GM19099 (cell line): ENCODE results near the gene ZNF821.

Experiments used
- POLR2A ChIP-seq: IDR thresholded peaks from 3 replicates; pipeline ENCODE4 v1.6.1; 2011; ENCODE audit warnings: low read depth; ENCODE audit not compliant: insufficient read length; ENCODE audit errors: extremely low read depth

ZNF821 gene

DNA sequence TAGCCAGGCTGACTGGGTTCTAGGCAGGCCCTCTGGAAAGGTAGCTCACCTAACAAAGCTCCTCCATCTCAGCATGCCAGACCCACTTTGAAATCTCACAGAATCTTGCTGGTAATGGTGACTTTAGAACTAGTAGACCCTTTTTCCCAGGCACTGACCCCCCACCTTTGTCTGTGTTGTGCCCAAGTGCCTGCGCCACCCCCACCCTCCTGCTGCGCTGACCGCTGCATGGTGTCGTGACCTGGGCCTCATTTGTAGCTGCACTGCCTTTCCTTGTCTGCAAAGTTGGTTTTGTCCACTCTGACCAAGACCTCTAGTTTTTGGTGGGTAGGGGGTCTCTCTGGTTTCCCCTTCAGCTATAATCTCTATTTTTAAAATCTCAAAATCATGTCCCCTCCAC, 31.4 kb downstream of the ZNF821 start:
- no peak for TF ChIP-seq POLR2A

DNA sequence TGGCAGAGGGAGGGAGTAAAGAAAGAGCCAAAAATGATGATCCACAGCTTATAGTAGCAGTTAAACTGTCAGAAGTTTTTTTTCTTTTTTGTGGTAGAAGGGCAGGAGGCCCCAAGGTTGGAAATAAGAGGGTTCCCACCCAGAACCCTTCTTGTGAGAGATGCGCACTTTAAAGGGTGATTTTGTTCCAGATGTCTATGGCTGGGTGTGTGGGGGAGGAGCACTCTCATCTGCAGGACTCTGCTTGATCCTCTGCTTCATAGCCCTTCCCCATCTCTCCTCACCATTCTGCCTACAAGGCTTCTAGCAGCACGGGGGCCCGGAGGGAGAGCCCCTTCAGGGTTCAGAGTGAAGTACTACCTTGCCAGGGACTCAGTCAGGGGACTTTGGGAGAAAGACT, 31.8 kb downstream of the ZNF821 start:
- no peak for TF ChIP-seq POLR2A

DNA sequence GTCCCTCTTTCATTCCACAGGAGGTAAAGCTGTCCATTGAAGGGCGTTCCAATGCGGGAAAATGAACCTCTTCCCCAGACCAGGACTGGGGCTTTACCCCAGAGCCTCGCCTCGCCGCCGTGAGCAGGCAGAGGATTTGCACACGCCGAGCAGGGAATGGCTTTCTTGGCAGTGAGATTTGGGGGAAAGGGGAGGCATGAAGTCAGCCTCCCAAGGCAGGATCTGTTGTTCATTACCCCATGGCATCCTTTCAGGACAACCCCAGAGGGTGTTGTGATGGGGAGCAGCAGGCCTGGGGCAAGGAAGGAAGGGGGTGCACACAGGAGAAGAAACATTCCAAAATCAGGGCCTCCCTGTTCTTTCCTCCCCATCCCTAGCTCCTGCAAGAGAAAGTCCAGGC, 32.2 kb downstream of the ZNF821 start:
- no peak for TF ChIP-seq POLR2A

- no peak for TF ChIP-seq POLR2A
Measured at GRCh38 chr16:71848622-71849021, 35.4 kb downstream of the ZNF821 start.

GRCh38 chr16:71847096-71847495, 36.9 kb downstream of the ZNF821 start:
- TF ChIP-seq POLR2A = no peak

GRCh38 chr16:71846431-71846830, 37.6 kb downstream of the ZNF821 start:
- no peak for TF ChIP-seq POLR2A

- TF ChIP-seq POLR2A = peak; percentile 80
Measured at GRCh38 chr16:71845639-71846430, 38.1 kb downstream of the ZNF821 start, which contains the start of gene ATXN1L. ATXN1L (plus strand) TSS chr16:71845976; CDS start chr16:71849741, 3,765 bp downstream.

DNA sequence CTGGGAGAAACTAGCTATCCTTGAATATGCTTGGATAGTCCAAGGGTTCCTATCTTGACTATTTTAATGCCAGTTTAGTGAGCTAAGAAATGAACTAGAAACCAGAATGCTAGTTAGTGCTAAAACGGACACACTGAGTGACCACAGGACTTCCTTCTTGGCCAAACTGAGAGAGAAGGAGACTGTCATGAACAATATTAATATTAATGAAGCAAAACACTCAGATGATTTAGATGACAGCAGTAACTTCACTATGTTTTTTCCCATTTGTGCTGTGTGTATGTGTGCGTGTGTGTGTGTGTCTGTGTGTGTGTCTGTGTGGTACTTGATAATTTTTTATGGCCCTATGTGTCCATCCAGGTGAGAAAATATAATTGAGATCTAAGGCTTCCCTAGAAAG, 40.4 kb downstream of the ZNF821 start:
- TF ChIP-seq POLR2A = no peak

DNA sequence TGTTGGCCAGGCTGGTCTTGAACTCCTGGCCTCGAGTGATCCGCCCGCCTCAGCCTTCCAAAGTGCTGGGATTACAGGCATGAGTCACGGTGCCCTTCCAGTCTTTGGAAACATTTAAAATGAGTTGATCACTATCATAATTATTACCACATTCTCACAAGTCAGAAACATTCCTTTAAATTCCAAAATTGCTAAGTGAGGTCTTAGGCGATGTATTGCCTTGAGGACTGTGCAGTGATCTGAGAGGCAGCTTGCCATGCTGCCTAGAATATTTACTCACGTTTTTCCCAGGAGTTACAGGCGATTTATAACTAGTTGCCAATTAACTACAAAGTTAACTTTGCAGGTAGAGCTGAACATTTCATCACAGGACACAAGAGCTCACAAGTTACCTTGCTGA, 43.9 kb downstream of the ZNF821 start:
- TF ChIP-seq POLR2A = no peak

GRCh38 chr16:71837150-71837549, 46.8 kb downstream of the ZNF821 start:
- no peak for TF ChIP-seq POLR2A

DNA sequence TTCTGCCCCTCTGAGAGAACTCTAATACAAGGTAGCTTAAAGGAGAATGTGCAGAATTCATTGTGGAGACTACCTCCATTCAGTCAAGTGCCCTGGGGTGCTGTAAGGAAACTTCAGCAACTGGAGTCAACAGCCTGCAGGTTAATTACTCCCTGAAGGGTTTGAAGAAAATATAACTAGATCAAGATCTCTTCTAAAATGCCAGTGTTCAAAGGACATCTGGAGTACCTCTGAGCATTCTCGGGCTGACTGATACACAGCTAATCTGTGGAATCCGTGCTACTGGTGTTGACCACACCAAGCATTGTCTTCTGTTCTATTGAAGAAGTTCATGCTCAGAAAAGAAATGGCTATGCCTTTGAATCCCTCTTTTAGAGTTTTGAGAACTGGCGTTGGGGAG, 49.7 kb downstream of the ZNF821 start:
- TF ChIP-seq POLR2A = no peak

DNA sequence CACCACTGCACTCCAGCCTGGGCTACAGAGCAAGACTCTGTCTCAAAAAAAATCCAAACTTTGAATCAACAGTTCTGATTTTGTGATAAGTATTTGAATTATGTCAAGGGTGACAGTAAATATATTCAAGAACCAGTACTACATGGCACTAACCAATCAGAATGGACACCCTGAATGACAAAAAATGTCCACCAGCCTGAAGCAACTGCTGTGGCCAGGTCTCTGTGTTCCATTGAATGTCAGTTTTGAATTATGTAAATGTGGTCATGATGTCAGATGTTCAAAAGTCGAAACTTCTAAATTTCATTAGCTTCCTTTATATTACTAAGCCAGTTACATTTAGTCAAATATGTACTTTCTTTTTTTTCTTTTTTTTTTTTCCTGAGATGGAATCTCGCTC, 53.6 kb downstream of the ZNF821 start:
- no peak for TF ChIP-seq POLR2A

DNA sequence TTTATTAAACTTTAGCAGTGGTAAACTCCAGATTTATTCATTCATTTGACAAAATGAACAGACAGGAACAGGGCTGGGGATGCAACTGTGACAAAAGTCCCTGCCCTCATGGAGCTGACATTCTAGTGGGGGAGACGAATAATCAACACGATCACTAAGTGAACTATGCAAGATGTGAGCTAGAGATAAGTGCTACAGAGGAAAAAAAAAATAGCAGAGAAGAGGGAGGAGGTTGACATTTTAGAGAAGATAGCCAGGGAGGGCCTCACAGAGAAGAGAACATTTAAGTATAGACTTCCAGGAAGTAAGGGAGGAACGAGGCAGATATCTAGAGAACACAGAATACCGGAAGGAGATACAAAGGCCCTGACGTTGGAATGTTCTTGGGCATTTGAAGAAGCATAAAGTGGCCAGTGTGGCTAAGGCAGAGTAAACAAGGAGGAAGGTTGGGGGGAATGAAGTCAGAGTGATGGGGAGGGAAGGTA, 57.4 kb downstream of the ZNF821 start:
- TF ChIP-seq POLR2A = no peak

DNA sequence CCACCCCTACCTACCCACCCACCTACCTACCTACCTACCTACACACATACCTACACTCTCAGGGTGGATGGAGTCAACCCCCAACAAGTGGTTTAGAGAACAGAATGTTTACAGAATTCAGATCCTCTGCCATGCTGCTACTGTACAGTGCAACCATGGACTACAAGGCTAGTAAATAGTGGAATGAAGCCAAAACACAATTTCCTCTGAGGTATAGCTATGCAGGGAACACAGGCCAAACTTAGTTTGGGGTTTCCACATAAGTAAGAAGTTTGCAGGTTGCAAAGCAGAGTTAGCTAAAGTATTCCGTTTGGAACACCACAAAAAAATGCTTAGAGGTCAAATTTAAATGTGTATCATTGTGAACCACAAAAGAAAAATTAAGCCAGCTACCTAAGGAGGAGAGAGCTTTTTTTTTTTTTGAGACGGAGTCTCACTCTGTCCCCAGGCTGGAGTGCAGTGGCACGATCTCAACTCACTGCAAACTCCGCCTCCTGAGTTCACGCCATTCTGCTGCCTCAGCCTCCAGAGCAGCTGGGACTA, 72.7 kb downstream of the ZNF821 start:
- no peak for TF ChIP-seq POLR2A
